Amygdala (tissue), 56 donors: Measurements from ENCODE around the gene CAPN13.

Experiments used
- DNase-seq, 56 donors: peaks; one replicate each; lab custom pipeline; 2025; lab: John Stamatoyannopoulos, UW

CAPN13 gene

GRCh38 chr2:30732376-30732775 is 74.9 kb downstream of the CAPN13 start:
- DNase-seq = no peak

- DNase-seq = no peak
Measured at GRCh38 chr2:30731706-30732105, 75.5 kb downstream of the CAPN13 start.

GRCh38 chr2:30730736-30731647 is 76.3 kb downstream of the CAPN13 start:
- DNase-seq = no peak

- DNase-seq = no peak
Measured at GRCh38 chr2:30729031-30729430, 78.2 kb downstream of the CAPN13 start.

- no peak for DNase-seq
Measured at GRCh38 chr2:30722936-30723725, 84.1 kb downstream of the CAPN13 start.

- DNase-seq = no peak
Measured at GRCh38 chr2:30721668-30722647, 85.3 kb downstream of the CAPN13 start.

- no peak for DNase-seq
Measured at GRCh38 chr2:30721241-30721640, 86.0 kb downstream of the CAPN13 start.

GRCh38 chr2:30717081-30717650 is 90.1 kb downstream of the CAPN13 start:
- DNase-seq = no peak

- no peak for DNase-seq
Measured at GRCh38 chr2:30716123-30716900, 90.9 kb downstream of the CAPN13 start.

GRCh38 chr2:30714811-30715709 is 92.2 kb downstream of the CAPN13 start:
- no peak for DNase-seq

- no peak for DNase-seq
Measured at GRCh38 chr2:30713698-30714097, 93.5 kb downstream of the CAPN13 start.

GRCh38 chr2:30711646-30712085 is 95.6 kb downstream of the CAPN13 start:
- DNase-seq = peak in 44 of 56 donors; percentile 5 to 86 (median 48)

- no peak for DNase-seq
Measured at GRCh38 chr2:30710461-30710860, 96.8 kb downstream of the CAPN13 start.

GRCh38 chr2:30710016-30710415 is 97.2 kb downstream of the CAPN13 start:
- no peak for DNase-seq

GRCh38 chr2:30709516-30709915 is 97.7 kb downstream of the CAPN13 start:
- DNase-seq = no peak

GRCh38 chr2:30708491-30709290 is 98.6 kb downstream of the CAPN13 start:
- no peak for DNase-seq

GRCh38 chr2:30707304-30707903 is 99.8 kb downstream of the CAPN13 start:
- no peak for DNase-seq
